Limb (tissue), 2 donors: Measurements from ENCODE around the gene GIMAP5.

Experiments used
- DNase-seq, 2 donors: peaks; one replicate each; pipeline ENCODE4 v3.0.0-alpha.2; 2016; ENCODE audit errors: extremely low spot score in 2 of 2

The GIMAP5 gene

GRCh38 chr7:150735596-150736358, 1.4 kb upstream of the GIMAP5 start:
- no peak for DNase-seq

GRCh38 chr7:150736864-150737263, 354 bp upstream of the GIMAP5 start:
- no peak for DNase-seq

GRCh38 chr7:150738092-150738491, 874 bp downstream of the GIMAP5 start:
- DNase-seq = no peak

- DNase-seq = no peak
Measured at GRCh38 chr7:150738591-150739001, 1.4 kb downstream of the GIMAP5 start.

GRCh38 chr7:150739033-150739432, 1.8 kb downstream of the GIMAP5 start:
- DNase-seq = no peak

GRCh38 chr7:150740053-150740452, 2.8 kb downstream of the GIMAP5 start:
- no peak for DNase-seq

- no peak for DNase-seq
Measured at GRCh38 chr7:150742286-150742968, 5.2 kb downstream of the GIMAP5 start.

- no peak for DNase-seq
Measured at GRCh38 chr7:150744041-150744656, 6.9 kb downstream of the GIMAP5 start.

- DNase-seq = no peak
Measured at GRCh38 chr7:150745086-150745485, 7.9 kb downstream of the GIMAP5 start.

- no peak for DNase-seq
Measured at GRCh38 chr7:150745876-150746275, 8.7 kb downstream of the GIMAP5 start.

- no peak for DNase-seq
Measured at GRCh38 chr7:150746921-150747320, 9.7 kb downstream of the GIMAP5 start.

GRCh38 chr7:150748376-150748775, 11.2 kb downstream of the GIMAP5 start:
- no peak for DNase-seq

GRCh38 chr7:150751702-150752101, 14.5 kb downstream of the GIMAP5 start:
- DNase-seq = no peak

- no peak for DNase-seq
Measured at GRCh38 chr7:150753239-150753638, 16.0 kb downstream of the GIMAP5 start.

GRCh38 chr7:150753826-150754603, 16.8 kb downstream of the GIMAP5 start:
- no peak for DNase-seq

GRCh38 chr7:150754951-150755350, 17.7 kb downstream of the GIMAP5 start:
- DNase-seq = no peak

- DNase-seq = no peak
Measured at GRCh38 chr7:150755473-150756099, 18.4 kb downstream of the GIMAP5 start.

- no peak for DNase-seq
Measured at GRCh38 chr7:150756166-150756565, 18.9 kb downstream of the GIMAP5 start.

- DNase-seq = no peak
Measured at GRCh38 chr7:150756858-150757257, 19.6 kb downstream of the GIMAP5 start.

GRCh38 chr7:150759479-150759878, 22.3 kb downstream of the GIMAP5 start:
- DNase-seq = no peak

- no peak for DNase-seq
Measured at GRCh38 chr7:150766334-150766709, 29.1 kb downstream of the GIMAP5 start.
